LNCaP clone FGC (cell line): ENCODE results near the gene TCIRG1.

Experiments
- DNase-seq: peaks from one replicate; pipeline ENCODE4 v3.0.0-alpha.2; 2011; ENCODE audit warnings: low read depth
- H3K4me3 ChIP-seq: 2 replicates; pipeline ENCODE4 v1.5.1; 2011; ENCODE audit warnings: mild to moderate bottlenecking, low read depth, low read length, control low read depth
- TF ChIP-seq, protein P1 (sequence below): IDR thresholded peaks from 2 replicates; pipeline ENCODE4 v1.5.1; 2012; ENCODE audit warnings: mild to moderate bottlenecking; ENCODE audit not compliant: control insufficient read depth, insufficient read depth; ENCODE audit errors: extremely low read depth

The TCIRG1 gene

DNA sequence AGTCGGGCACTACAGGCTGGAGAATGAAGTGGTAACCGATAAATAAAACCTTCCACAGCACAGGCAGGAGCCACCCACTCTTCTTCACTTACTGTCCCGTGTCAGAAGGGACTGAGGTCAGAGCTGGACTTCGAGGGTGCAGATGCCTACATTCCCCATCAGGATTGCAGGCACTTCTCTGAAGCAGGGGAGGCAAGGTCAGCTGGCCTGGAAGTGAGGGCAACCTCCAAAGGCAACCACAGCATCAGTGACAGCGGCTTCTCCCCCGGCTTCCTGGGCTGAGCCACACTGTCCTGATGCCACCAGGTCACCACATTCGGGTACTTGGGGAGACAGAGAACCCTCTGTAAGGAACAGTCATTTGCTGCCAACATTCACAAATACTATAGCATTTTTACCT is 22.7 kb downstream of the TCIRG1 start:
- no peak for DNase-seq
- H3K4me3 ChIP-seq, result no peak overlapping the region
- TF ChIP-seq, protein P1, sequence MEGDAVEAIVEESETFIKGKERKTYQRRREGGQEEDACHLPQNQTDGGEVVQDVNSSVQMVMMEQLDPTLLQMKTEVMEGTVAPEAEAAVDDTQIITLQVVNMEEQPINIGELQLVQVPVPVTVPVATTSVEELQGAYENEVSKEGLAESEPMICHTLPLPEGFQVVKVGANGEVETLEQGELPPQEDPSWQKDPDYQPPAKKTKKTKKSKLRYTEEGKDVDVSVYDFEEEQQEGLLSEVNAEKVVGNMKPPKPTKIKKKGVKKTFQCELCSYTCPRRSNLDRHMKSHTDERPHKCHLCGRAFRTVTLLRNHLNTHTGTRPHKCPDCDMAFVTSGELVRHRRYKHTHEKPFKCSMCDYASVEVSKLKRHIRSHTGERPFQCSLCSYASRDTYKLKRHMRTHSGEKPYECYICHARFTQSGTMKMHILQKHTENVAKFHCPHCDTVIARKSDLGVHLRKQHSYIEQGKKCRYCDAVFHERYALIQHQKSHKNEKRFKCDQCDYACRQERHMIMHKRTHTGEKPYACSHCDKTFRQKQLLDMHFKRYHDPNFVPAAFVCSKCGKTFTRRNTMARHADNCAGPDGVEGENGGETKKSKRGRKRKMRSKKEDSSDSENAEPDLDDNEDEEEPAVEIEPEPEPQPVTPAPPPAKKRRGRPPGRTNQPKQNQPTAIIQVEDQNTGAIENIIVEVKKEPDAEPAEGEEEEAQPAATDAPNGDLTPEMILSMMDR, result no peak

GRCh38 chr11:68064926-68065325 is 26.1 kb downstream of the TCIRG1 start:
- DNase-seq, result no peak
- TF ChIP-seq, protein P1, result no peak
- H3K4me3 ChIP-seq, result no peak overlapping the region

GRCh38 chr11:68065841-68066240 is 27.0 kb downstream of the TCIRG1 start:
- no peak for DNase-seq

DNA sequence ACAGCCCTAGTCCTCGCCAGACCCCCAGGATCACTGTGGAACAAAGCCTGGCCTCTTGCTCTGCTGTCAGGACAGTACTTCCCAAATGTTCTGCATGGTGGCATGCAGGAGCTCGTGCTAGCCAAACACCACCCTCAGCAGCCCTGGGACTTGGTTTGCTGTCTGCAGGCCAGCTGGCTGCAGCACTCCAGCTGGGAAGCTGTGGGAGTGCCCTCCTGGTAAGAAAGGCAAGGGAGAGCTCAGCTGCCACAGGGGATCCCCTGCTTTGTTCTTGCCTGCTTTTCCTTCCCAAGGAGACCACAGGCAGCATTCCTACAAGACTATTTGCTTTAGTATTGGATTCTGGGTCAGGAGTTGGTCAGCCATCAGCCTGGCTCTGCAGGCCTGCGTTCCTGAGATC is 27.9 kb downstream of the TCIRG1 start:
- TF ChIP-seq, protein P1, result no peak
- no peak for DNase-seq

More at GRCh38 chr11:68065841-68066240, 27.0 kb downstream of the TCIRG1 start:
- TF ChIP-seq, protein P1, result no peak
- no peak overlapping the region for H3K4me3 ChIP-seq

GRCh38 chr11:68067991-68068390 is 29.2 kb downstream of the TCIRG1 start:
- H3K4me3 ChIP-seq, result no peak overlapping the region
- DNase-seq, result no peak
- TF ChIP-seq, protein P1, result no peak

More for the DNA sequence above, 27.9 kb downstream of the TCIRG1 start:
- H3K4me3 ChIP-seq, result no peak overlapping the region

DNA sequence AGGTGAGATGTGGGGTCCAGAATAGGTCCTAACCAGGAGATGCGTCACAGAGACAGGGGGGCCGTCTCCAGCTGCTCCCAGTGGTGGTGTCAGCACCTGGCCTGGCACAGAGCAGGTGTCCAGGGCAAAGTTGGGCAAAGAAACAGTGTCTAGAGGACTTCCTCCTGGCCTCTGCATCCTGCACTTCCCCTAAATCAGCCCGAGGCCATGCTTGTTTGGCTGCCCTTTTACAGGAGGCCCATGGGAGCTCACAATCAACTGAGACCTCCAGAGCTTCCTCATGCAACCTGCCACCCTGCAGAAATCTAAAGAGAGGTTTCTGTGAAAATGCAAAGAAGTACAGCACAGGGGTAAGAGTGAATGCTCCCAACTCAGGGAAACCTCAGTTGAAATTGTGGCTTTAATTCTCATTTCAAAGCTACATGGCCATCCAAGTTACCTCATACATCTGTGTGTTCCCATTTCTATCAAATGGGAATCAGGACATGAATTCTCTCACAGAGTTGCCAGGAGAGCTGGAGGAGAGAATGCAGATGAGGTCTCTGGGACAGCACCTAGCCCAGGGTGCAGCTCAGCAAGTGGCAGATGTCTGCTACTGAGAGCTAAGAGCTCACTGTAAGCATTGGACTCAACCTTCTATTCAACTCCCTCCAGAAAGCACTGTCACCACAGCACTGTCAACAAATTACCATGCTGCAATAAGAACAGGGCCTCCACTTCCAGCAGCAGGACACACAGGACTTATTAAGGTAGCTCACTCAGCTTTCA is 32.6 kb downstream of the TCIRG1 start:
- H3K4me3 ChIP-seq, result no peak overlapping the region
- TF ChIP-seq, protein P1, result no peak
- DNase-seq, result no peak

GRCh38 chr11:68074584-68075352 is 35.9 kb downstream of the TCIRG1 start:
- no peak for DNase-seq
- H3K4me3 ChIP-seq, result no peak overlapping the region
- TF ChIP-seq, protein P1, result no peak
